Stimulated activated naive CD8-positive, alpha-beta T cell treated with anti-CD3 and anti-CD28 coated beads, Interleukin-15, Interleukin-2, amounts not matched to agents 100 U/mL and 50 U/mL, for 24 hours (primary cell): ENCODE results near the gene BMPER.

Source experiments
- ATAC-seq: fragments of 150-1000 bp; cut with Tn5 transposase; one replicate; pipeline ENCODE4 v1.10.0; 2021
- DNase-seq: peaks from one replicate; pipeline ENCODE4 v3.0.0; 2021

BMPER gene

DNA sequence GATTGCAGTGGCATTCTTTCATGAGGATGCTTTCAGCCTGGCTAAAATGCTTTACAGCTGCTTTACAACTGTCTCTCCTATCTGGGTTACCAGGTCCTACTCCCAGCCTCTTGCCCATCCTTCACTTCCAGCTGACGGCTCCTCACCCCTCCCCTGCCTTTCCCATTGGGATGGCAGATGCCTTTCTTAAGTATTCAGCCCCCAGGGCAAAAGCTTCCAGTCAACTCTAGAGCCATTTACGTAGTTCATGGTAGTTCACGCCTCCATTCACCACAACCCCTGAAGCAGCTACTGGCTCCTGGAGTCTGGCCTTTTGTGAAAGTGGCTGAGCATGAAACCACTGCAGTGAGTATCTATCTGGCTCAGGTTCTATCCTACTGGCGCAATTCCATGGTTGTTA lies 17.2 kb upstream of the BMPER start:
- no peak for ATAC-seq
- DNase-seq: no peak

DNA sequence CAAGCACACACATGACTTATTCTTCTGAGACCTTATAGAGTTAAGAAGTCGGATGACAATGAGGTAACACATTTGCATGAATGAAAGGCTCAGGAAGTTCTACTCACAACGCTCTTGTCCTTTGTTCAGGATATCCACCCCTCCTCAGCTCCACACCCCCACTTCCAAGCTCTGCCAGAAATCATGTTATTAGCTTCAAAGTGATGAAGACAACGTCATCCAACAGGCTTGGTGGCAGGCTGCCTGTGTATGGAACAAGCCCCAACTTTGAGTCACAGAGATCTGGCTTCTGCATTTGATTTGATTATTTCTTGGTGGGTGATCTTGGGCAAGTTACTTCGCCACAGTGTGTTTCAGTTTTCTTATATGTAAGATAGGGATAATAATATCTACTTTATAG lies 12.4 kb upstream of the BMPER start:
- no peak for ATAC-seq
- DNase-seq: no peak

- no peak for DNase-seq
- no peak for ATAC-seq
These were observed 12.0 kb upstream of the BMPER start for GRCh38 chr7:33893377-33893776.

DNA sequence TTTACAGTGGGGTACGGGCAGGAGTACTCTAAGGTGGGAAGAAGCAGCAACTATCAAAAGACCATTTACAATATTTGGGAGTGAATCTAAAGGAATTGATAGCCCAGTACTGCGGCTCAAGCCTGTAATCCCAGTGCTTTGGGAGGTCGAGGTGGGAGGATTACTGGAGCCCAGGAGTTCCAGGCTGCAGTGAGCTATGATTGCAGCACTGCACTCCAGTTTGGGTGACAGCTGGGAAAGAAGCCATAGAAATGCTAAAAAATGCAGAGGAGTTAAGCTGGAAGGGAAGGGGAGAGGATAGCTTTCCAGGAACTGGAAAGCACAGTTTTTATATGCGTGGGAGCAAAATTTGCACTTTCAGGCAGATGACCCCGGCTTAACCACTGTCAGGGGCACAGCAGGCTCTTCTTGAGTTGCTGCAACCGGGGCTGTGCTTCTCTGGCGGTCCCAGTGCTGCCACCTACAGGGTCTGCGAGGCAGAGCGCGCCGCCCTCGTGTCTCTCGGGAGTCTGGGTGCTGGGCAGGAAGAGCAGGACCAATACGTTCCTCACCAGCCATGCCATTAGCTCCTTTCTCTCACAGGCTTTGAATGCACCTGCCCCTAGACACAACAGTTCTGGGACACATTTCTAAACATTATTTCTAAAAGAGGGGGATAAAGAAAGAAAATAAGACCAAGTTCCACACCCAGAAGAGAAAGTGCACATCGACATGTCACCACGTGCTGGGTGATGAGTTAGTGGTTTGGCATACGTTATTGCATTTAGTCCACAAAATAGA lies 10.1 kb upstream of the BMPER start:
- ATAC-seq (peak; percentile 76), DNase-seq (peak; percentile 81)

DNA sequence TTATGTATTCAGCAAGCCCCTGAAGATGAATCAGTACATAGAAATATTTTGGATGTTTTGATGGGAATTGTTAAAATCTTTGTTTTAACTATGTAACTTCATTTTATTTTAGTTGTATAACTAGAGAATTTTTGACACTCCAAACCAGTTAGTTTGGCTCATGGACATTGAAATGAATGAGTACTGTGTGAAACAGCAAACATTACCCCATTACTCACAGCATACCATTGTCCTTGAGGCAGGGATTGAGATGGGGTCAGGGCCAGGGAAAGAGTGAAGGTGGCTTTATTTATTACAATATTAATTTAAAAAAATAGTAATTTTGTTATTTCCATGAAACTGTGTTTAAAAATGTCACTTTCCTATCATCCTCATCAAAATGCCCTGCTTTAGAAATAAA lies 4.8 kb upstream of the BMPER start:
- no peak for ATAC-seq
- DNase-seq: no peak

GRCh38 chr7:33901199-33901598 lies 4.1 kb upstream of the BMPER start:
- DNase-seq: no peak

GRCh38 chr7:33901847-33902246 lies 3.5 kb upstream of the BMPER start:
- ATAC-seq: no peak
- DNase-seq: no peak

More at GRCh38 chr7:33901199-33901598, 4.1 kb upstream of the BMPER start:
- ATAC-seq: no peak

DNA sequence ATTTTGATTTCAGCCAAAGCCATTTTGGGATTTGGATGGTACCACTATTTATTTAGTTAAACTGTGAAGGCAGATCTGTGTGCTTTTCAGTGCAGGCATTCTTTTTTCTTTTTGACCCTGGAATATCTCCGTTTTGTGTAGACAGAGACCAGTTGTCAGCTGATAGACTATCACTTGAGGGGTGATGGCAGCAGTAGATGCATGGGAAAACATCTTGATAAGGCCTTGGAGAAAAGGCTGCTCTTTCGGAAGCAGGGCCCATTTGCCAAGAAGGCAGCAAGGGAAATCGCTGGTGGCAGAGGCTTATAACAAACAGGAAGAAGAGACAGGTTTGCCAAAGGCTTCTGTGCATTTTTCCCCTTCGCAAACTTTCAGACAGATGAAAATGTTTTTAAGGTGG lies 2.6 kb upstream of the BMPER start:
- ATAC-seq: no peak
- DNase-seq: no peak

DNA sequence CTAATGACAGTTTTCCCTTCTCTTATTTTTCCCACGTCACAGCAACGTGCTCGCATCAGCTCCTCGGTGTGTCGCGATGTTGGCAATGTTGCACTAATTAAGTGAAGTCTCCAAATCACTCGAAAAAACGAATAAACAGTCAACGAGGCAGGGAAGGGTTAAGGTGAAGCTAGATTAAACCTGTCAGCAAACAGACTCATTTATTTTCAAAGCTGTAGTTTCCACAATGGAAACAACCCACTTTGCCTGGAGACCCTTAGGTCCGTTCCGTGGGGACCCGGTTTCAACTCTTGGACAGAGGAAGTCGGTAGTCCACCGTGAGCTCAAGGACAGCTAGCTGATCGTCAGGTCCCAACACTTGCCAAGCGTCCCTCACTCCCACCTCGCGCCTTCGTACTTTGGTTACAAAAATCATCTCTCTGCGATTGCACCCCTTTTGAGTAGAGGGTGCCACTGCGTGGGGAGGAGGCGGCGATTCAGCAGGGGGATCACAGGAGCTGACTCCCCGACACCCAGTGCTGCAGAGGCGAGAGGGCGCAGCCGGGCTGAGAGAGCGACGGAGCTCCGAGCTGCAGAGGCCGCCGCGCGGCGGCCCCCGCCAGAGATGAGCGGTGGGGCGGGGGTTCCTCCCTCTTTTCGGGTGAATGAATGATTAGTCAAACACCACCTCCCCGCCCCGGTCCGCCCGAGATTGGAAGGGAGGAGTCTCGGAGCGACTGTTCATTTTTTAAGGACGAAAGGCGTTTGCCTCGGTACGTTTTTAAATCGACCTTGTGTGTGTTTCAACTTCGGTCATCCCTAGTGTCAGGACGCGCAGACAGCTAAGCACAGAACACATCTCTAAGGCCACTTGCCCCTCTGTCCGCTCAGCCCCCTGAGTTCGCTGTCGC lies 1.3 kb upstream of the BMPER start:
- ATAC-seq (peak; percentile 55), DNase-seq (peak; percentile 34)

GRCh38 chr7:33904681-33905388 lies 504 bp upstream of the BMPER start:
- ATAC-seq (peak; percentile 61), DNase-seq (peak; percentile 23)

DNA sequence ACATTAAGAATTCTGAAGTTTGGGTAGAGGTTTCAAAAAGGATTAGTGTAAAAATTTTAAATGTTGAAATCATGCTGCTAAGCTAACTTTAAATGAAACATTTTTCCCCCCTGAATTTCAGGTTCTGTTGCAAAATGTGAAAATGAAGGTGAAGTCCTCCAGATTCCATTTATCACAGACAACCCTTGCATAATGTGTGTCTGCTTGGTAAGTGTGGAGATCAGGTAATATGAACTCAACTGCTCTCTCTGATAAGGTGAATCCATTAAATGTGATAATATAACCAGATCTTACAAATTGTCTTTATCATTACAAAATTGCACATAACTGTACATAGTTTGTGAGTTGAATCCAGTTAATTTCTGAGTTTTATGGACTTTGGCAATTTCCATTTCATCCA lies 1.4 kb downstream of the BMPER start:
- ATAC-seq (no peak), DNase-seq (no peak)

DNA sequence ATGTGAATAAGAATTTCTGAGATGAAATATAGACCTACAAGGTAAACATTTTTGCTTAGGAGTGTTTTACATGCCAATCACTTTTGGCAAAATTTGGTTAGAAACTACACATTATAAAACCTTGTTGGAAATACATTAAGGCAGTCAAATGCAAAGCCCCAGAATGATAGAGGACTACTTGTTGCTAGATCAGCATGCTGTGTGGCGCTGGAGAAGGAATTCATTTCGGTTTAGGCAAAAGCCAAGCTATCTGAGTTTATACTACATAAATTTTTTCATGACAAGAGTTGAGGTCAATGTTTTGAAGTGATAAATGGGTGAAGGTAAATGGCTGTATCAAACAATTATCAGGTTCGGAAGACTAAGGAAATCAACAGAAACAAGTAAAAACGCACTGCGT lies 2.3 kb downstream of the BMPER start:
- ATAC-seq (no peak), DNase-seq (no peak)

GRCh38 chr7:33909318-33909717 lies 4.0 kb downstream of the BMPER start:
- ATAC-seq: no peak

GRCh38 chr7:33909755-33910154 lies 4.4 kb downstream of the BMPER start:
- ATAC-seq (no peak), DNase-seq (no peak)

More at GRCh38 chr7:33909318-33909717, 4.0 kb downstream of the BMPER start:
- no peak for DNase-seq

- ATAC-seq (no peak), DNase-seq (no peak)
These were observed 5.4 kb downstream of the BMPER start for GRCh38 chr7:33910756-33911155.

GRCh38 chr7:33916357-33917081 lies 11.2 kb downstream of the BMPER start:
- DNase-seq: no peak
- ATAC-seq: no peak

- ATAC-seq (no peak), DNase-seq (no peak)
These were observed 12.3 kb downstream of the BMPER start for GRCh38 chr7:33917661-33918060.

- no peak for ATAC-seq
- no peak for DNase-seq
These were observed 13.3 kb downstream of the BMPER start for GRCh38 chr7:33918438-33919143.

GRCh38 chr7:33919449-33919848 lies 14.1 kb downstream of the BMPER start:
- ATAC-seq: no peak

GRCh38 chr7:33921216-33921938 lies 16.0 kb downstream of the BMPER start:
- no peak for ATAC-seq
- DNase-seq: no peak

More at GRCh38 chr7:33919449-33919848, 14.1 kb downstream of the BMPER start:
- DNase-seq: no peak

DNA sequence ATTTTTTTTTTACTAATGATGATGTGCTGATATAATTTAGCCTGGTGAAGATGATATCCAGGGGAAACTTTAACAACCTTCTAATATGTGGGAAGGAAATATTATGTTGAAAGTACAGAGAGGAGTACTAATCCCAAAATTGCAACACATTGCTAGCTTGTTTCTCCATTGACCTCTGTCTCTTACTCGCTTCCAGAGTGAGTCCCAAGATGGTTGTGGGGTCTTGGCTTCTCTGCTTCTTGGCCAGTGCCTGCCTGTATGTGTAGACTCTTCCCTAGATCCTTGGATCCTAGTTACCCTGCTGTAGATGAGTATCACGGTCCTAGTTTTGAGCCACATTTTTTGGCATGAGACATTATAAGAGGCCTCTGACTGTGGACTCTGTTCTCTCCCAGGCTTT lies 17.5 kb downstream of the BMPER start:
- DNase-seq (no peak), ATAC-seq (no peak)
